ENCODE measurements around the gene HINFP. TPM values are rescaled to one million over a fixed set of nuclear protein-coding genes. Genes with fewer than 3 reads are reported as not detected.
"Not testable (repeated sequence)": the region's sequence is repeated elsewhere in the genome, so short reads cannot be mapped to it uniquely, and the experiment has no call there.

Gene HINFP
- polyA plus RNA-seq, 3 donors: 28.1 to 43.7 (median 42.6) TPM

DNA sequence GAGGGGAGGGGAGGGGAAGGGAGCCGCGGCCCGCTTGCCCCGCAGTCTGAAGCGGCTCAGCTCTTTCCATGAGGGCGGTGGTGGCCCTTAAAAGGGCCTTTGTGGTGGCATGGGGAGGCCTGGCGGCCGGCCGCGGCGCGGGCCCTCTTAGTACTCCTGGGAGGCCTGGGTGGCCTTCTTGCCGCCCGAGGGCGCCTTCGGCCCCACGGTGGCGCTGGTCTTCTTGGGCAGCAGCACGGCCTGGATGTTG lies 26.6 kb upstream of the HINFP start:
- DNase-seq: peak; percentile 73

DNA sequence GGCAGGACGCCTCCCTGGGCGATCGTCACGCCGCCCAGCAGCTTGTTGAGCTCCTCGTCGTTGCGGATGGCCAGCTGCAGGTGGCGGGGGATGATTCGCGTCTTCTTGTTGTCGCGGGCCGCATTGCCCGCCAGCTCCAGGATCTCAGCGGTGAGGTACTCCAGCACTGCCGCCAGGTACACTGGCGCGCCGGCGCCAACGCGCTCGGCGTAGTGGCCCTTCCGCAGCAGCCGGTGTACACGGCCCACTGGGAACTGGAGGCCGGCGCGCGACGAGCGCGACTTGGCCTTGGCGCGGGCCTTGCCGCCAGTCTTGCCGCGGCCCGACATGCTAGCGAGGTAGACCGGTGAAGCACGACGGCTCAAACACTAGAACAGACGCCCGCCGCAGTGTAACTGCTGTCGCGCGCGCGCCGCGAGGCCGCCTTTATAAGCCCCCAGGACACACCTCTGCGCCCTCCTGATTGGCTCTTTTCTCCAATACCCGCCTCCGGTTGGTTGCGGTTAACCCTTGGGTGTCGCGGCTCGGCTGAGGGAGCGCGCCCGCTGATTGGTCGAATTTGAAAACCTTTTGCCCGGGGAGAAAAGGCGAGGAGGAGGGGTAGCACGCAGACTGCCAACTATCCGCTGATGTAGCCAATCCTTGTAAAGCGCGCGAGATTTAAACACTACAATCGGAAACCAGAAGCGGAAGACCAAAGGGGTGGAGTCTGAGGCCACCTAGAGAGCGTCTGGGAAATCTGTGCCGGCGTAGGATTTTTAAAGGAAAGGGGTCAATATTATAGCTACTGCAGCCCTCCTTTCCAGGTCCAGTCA lies 26.1 kb upstream of the HINFP start:
- DNase-seq: peak; percentile 99

GRCh38 chr11:119099711-119100110 lies 21.7 kb upstream of the HINFP start:
- no peak for DNase-seq

DNA sequence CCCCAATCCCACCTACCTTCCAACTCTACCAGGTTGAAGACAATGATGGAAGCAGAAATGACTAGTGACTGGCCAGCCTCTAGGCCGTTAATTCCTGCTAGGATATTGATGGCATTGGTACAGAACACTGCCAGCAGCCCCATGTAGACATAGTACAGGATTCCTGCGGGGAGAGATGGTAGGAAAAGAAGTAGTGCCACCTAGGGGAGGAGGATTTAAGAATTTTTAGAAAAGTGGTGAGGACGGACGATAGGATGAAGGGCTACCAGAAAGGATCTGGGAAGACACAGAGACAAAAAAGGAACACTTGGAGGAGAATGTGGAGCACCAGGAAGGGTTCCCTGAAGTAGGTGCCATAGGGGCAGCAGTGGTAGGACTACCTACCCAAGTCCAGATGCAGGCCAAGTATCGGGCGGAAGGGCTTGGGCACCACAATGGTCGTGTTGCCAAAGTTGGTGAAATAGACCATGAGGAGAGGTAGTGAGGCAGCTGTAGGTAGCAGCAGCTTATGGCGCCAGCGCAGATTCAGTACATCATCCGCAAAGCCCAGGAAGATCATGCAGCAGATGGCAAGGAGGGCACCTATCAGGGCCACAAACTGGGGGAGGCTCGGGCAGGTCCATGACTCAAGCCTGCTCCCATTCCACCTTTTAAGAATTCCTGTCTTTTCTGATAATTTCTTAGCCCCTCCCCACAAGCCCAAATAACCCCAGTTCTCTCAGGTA lies 21.0 kb upstream of the HINFP start:
- DNase-seq: no peak

DNA sequence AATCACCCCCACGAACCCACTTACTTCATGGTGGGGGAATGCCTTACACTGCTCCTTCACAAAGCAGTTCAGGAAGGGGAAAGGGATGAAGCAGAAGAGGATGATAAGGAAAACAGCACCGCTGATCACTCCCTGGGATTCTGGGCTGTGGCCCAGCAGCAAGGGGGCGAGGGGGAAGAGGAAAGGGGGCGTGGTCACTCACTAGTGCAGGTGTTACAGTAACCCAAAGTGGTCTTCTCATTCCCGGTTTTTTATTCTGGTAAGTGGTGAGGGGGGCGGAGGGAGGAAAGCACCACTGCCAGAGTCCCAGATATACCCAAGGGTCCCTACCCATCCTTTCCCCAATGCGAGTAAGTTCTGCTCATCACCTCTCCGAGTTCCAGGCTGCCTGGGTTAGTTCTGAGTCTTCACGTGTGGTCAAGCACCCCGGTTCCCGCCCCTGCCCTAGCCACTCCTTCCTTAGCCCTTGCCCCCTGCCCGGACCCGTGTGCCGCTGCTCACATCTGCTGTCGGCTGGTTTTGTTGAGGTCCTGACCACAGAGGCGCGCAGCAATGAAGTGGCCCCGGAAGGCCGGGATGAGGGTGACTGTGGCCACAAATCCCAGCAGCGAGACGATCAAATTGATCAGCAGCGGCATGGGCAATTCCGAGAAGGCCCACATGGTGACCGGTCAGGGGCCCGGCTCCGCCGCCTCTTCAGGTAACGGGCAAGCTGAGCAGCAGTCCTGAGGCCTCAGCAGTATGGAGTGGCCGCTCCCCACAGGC lies 20.2 kb upstream of the HINFP start:
- DNase-seq: no peak

DNA sequence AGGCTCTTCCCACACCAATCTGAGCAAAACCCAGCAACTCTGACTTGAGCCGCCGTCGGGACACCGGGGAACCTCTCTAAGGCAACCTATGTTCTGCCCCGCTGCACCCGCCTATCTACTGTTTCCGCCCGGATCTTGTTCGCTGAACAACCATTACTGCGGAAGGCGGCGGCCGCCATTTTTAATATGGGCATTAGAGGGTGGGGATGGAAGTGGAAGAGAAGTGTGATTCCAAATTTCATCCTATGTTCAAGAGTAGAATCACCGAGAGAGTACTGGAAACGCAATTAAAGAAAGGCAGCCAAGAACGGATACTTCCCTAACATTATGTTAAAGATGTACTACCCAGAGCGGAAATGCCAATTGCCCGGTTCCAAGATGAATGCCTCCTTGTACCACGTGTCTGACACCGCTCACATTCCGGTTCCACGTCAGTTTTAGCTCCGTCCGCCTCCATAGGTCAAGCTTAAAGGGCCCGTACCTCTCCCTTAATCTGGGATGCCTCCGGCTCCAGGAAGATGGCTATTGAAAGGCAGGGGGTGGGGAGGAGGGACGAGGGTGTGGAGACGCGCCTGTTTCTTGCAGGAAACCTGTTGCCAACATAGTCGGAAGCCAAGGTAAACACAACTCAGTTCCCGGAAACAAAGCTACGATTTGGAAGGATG lies 19.5 kb upstream of the HINFP start, which contains the start of gene DPAGT1:
TSS of gene DPAGT1 (minus strand) at position 95 of the 665 bp plus-strand sequence. CDS start 198 bp downstream, outside the sequence.
- peak; percentile 97 for DNase-seq

- DNase-seq: not testable (repeated sequence)
Measured at GRCh38 chr11:119103161-119103664, 18.2 kb upstream of the HINFP start.

DNA sequence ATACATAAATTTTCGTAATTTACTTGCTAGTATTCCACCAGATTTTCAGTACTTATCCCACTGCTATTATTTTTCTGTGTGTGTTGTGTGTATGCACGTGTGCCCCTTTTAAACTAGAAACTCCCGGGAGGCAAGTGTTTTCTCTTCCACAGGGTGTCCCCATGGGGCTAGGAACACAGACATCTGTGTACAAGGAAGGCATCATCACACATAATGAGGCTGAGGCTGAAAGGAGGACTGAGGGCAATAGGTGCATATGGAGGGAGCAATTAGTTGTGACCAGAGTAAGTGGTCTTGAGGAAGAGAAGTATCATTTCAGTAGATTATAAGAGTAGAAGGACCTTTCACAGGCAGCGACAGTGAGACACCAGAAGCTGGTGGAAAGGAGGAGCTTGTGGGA lies 17.6 kb upstream of the HINFP start:
- DNase-seq: no peak

GRCh38 chr11:119106564-119107537 lies 14.5 kb upstream of the HINFP start, which contains the start of gene C2CD2L:
Gene C2CD2L (plus strand): TSS chr11:119107344. CDS start chr11:119107742, 398 bp downstream.
- peak; percentile 89 for DNase-seq

DNA sequence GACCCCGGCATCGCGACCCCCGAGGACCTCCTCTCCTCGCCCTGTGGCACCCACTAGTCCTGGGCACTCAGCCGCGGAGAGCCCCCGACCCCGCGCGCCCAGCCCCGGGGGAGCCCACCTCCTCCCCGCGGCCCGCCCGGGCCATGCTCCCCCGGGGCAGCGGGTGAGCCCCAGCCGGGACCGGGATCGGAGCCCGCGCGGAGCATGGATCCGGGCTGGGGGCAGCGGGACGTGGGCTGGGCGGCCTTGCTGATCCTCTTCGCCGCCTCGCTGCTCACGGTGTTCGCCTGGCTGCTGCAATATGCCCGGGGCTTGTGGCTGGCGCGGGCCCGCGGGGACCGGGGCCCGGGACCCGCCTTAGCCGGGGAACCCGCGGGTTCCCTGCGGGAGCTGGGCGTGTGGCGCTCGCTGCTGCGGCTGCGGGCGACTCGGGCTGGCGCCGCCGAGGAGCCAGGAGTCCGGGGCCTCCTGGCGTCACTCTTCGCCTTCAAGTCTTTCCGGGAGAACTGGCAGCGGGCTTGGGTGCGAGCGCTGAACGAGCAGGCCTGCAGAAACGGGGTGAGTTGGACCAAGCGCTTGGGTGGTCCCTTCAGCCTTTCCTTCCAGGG lies 13.7 kb upstream of the HINFP start:
- DNase-seq: no peak

- DNase-seq: no peak
Measured at GRCh38 chr11:119108146-119108856, 13.1 kb upstream of the HINFP start.

DNA sequence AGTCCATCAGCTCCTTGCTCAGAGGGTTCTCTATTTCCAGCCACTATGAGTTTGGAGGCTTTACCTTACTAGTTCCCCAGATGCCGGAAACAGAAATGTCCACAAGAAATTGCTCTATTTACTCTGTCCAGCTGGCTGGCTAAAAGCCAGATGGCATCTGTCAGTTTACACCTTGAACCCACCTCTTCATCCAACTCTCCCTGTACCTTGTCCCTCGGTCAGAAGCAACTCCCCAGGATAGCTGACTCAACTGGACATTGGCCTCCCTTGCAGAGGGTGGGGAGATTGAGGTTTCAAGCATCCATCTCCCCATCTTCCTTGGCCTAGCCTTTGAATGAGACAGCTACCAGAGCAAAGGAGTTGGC lies 12.5 kb upstream of the HINFP start:
- DNase-seq: no peak

GRCh38 chr11:119109843-119110242 lies 11.5 kb upstream of the HINFP start:
- no peak for DNase-seq

DNA sequence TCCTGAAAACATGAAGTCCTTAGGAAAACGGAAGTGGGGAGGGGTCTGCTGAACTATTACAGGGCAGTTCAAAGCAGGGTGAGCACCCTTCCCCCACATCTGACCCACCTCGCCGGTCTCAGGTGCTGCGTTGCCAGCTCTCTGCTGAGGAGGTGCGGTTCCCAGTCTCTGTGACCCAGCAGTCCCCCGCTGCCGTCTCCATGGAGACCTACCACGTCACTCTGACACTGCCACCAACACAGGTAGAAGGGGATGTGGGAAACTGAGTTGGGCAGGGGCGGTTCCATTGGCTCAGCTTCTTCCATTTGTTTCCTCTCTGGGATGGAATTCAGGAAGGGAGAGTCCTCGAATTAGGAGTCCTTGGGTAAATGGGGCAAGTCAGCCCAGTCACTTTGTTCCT lies 10.9 kb upstream of the HINFP start:
- DNase-seq: no peak

DNA sequence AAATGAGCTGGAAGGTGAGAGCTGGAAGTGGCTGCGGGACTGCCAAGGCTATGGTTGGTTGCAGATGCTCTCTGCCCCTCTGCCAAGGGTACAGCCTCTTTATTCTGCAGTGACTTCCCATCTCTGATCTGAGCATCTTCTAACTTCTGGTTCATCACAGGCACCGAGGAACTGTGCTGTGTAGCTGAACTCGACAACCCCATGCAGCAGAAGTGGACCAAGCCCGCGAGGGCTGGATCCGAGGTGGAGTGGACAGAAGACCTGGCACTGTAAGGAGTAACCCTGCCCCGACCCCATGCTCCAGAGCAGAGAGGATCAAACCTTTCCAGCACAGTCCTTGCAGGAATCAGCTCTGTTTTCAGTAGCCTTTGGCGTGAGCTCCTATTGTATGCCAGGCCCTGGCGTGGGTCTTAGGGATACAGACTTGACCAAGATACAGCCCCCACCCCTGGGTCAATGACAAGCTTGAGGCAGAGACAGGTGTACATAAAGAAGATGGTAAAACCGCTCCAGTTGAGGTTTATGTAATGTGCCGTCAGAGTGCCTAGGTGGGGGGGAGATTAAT lies 9.9 kb upstream of the HINFP start:
- DNase-seq: no peak

DNA sequence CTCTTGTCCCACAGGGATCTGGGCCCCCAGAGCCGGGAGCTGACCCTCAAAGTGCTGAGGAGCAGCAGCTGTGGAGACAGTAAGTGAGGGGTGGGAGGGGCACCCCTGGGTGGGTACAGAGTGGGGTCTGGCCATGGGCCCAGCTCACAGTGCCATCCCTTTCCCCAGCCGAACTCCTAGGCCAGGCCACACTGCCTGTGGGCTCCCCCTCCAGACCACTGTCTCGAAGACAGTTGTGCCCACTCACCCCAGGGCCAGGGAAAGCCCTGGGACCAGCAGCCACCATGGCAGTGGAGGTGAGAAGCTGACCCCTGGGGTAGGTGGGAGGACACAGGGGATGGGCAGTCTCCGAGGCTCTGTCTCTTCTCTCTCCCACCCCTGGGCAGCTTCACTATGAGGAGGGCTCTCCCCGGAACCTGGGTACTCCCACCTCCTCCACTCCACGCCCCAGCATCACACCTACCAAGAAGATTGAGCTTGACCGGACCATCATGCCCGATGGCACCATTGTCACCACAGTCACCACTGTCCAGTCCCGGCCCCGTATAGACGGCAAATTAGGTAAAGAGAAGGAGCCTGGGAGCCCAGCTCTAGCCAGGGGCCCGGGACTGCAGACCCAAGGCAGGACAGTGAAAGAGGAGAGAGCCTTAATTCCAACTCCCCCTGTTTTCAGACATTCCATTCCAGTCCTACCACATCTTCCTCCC lies 8.9 kb upstream of the HINFP start:
- DNase-seq: no peak

GRCh38 chr11:119113716-119114115 lies 7.7 kb upstream of the HINFP start:
- DNase-seq: no peak

DNA sequence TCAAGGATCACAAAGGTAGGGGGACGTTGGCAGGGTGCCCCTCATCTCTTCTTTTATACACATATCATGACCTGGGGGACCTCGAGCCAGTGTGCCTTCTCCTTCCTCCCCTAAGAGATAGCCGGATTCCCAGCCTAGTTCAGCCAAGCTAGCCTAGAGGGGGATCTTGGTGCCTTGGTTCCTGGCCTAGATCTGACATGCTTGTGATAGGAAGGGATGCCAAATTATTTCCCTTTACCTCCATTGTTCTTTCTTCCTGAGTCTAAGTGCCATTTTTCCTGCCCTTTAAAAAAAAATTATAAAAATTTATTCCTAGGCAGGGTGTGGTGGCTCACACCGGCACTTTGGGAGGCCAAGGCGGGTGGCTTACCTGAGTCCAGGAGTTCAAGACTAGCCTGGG lies 7.0 kb upstream of the HINFP start:
- DNase-seq: no peak

Measured in renal pelvis (tissue), 4 donors.